ENCODE measurements around the gene GJA1. TPM values are rescaled to one million over a fixed set of nuclear protein-coding genes. Genes with fewer than 3 reads are reported as not detected.
"Not testable (repeated sequence)": the region's sequence is repeated elsewhere in the genome, so short reads cannot be mapped to it uniquely, and the experiment has no call there.

The GJA1 gene
- total RNA-seq, 1 donor from 2014 or later = 363 TPM

DNA sequence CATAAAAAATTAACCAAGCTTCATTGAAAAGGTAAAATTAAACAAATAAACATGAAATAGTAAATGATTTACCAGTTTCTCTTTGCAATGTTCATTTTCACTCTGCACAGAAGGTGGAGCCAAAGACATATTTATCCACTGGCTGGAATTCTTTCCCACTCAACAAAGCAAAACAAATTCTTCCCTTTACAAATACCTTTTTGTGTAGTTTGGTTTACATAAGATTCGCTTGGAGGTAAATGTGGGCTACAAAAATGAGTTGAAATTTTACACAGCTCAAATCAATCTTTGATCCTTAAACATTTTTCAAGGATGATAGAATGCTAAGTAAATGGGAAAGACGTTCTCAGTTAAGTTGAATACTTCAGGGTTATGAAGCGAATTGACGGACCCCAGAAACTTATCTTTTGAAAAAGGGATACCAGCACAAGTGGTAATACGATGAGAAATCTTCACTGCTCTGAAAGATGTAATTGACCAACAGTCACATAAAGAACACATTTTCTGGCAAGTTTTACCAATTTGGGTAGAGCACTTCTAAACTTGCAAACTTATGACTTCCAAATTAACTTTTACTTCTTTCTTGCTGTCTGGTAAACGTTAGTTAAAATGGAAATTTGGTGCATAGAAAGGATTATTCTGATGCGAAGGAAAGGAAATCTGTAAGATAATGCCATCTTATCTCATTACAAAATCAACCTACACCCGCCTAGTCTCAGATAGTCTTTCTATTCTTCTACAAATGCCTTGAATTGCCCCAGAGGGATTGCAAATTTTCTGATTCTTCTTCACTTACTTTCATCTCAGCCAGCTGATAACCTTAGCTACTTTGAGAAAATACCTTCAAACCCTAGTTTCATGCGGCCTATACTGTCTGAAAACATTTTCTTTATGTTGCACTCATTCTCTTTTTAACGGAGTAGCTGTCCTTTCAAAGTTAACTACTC is 4.7 kb upstream of the GJA1 start:
- H3K27ac Mint-ChIP-seq (ENCODE audit: unreplicated experiment) = peak overlapping the region; percentile 7
- H3K9me3 Mint-ChIP-seq (ENCODE audit: unreplicated experiment) = no peaks in the 10 kb centered on the region
- peak; percentile 54 for TF ChIP-seq CTCF (IDR thresholded peaks at IDR 0.05; ENCODE audit: unreplicated experiment)
- H3K27me3 Mint-ChIP-seq (ENCODE audit: unreplicated experiment) = peaks cover 3% of the 10 kb centered on the region
- H3K36me3 Mint-ChIP-seq (ENCODE audit: low read depth, unreplicated experiment) = no peaks in the 10 kb centered on the region
- no peak for DNase-seq (ENCODE audit: low spot score)
- peaks cover 19% of the 10 kb centered on the region for H3K4me1 Mint-ChIP-seq (ENCODE audit: unreplicated experiment)
- no peak overlapping the region for H3K4me3 Mint-ChIP-seq (ENCODE audit: unreplicated experiment)

GRCh38 chr6:121431776-121432175 is 3.7 kb upstream of the GJA1 start:
- not testable (repeated sequence) for H3K27ac Mint-ChIP-seq (ENCODE audit: unreplicated experiment); H3K36me3 Mint-ChIP-seq (ENCODE audit: low read depth, unreplicated experiment); H3K4me3 Mint-ChIP-seq (ENCODE audit: unreplicated experiment); H3K27me3 Mint-ChIP-seq (ENCODE audit: unreplicated experiment); H3K9me3 Mint-ChIP-seq (ENCODE audit: unreplicated experiment); DNase-seq (ENCODE audit: low spot score)
- H3K4me1 Mint-ChIP-seq (ENCODE audit: unreplicated experiment) = peaks cover 19% of the 10 kb centered on the region

DNA sequence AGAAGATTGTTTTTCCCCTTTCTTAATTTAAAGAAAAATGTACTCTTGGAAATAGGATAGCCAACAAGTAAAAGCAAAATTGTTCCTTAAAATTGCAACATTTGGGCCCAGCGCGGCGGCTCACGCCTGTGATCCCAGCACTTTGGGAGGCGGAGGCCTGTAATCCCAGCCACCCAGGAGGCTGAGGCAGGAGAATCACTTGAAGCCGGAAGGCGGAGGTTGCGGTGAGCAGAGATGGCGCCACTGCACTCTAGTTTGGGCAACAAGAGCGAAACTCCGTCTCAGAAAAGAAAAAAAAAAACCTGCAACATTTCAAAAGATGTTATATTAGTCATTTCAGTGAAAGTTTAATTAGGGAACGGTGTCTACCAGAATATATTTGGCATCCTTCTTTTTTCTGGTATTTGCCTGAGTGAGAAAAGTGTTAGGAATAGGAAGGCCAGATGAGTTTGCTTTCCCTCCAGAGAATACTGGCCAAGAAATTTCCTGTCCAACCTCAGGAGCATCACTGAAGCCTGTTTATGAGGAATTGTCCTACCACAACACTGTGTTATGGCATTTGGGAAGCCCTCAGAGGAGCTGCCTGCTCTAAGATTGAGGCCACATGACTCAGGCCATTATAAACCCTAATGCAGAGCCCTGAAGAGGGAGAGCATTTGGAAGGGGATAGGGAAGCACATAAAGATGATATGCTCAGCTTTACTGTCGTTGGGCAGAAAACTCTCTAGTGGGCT is 1.2 kb upstream of the GJA1 start:
- Mint-ChIP-seq H3K27me3 (ENCODE audit: unreplicated experiment) (peaks cover 6% of the 10 kb centered on the region), H3K4me1 (ENCODE audit: unreplicated experiment) (peaks cover 27% of the 10 kb centered on the region), H3K36me3 (ENCODE audit: low read depth, unreplicated experiment) (peaks cover 14% of the 10 kb centered on the region), H3K4me3 (ENCODE audit: unreplicated experiment) (no peak overlapping the region), H3K27ac (ENCODE audit: unreplicated experiment) (no peak overlapping the region), H3K9me3 (ENCODE audit: unreplicated experiment) (no peaks in the 10 kb centered on the region)
- DNase-seq (ENCODE audit: low spot score) = no peak
- no peak for TF ChIP-seq CTCF (IDR thresholded peaks at IDR 0.05; ENCODE audit: unreplicated experiment)

GRCh38 chr6:121436274-121436857 is 920 bp downstream of the GJA1 start:
- DNase-seq (ENCODE audit: low spot score) = no peak
- Mint-ChIP-seq H3K27me3 (ENCODE audit: unreplicated experiment) (peaks cover 6% of the 10 kb centered on the region), H3K9me3 (ENCODE audit: unreplicated experiment) (no peaks in the 10 kb centered on the region), H3K27ac (ENCODE audit: unreplicated experiment) (peak overlapping the region; percentile 81), H3K36me3 (ENCODE audit: low read depth, unreplicated experiment) (peaks cover 17% of the 10 kb centered on the region), H3K4me1 (ENCODE audit: unreplicated experiment) (peaks cover 28% of the 10 kb centered on the region), H3K4me3 (ENCODE audit: unreplicated experiment) (peak overlapping the region; percentile 96)
- no peak for TF ChIP-seq CTCF (IDR thresholded peaks at IDR 0.05; ENCODE audit: unreplicated experiment)

DNA sequence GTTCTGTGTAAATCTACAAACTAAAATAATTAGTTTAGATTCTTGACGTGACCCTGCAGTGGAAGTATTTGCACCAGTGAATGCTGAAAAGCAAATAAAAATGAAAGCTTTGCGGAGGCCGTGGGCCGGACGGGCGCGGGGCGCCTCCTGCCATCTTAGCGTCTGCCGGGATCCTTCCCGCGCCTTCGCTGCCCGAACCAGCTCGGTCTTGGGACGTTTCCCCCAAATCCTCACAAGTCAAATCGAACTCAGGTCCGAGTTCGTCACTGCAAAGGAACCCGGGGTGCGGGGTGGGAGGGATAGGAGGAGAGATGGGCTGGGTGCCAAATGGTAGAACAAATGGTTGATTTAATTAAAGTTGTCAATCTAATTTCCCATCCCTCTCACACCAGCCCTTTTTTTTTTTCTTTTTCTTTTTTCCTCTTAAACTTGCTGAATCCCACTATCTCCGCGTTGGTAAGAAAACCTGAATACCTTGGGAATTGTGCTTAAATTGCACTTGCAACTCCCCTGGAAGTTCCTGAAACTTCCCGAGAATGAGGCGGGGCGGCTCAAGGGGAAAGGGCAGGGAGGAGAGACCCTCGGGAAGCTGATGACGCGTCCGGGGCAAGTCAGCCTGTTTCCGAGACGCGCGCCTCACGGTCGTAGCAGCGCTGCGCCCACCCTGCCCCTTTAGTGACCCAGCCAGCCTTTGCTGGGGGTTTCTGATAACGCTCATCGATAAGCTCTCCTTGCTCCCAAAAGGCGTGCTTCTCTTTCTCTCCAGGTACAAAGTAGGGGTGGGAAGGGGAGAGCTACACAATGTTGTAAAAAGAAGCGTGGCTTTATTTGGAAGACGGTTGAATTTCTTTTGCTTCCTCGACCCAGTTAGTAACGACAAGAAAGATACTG is 1.8 kb downstream of the GJA1 start:
- Mint-ChIP-seq H3K4me1 (ENCODE audit: unreplicated experiment) (peaks cover 29% of the 10 kb centered on the region), H3K27ac (ENCODE audit: unreplicated experiment) (peak overlapping the region; percentile 81), H3K27me3 (ENCODE audit: unreplicated experiment) (peaks cover 6% of the 10 kb centered on the region), H3K9me3 (ENCODE audit: unreplicated experiment) (no peaks in the 10 kb centered on the region), H3K36me3 (ENCODE audit: low read depth, unreplicated experiment) (peaks cover 21% of the 10 kb centered on the region), H3K4me3 (ENCODE audit: unreplicated experiment) (peak overlapping the region; percentile 96)
- peak; percentile 60 for DNase-seq (ENCODE audit: low spot score)
- no peak for TF ChIP-seq CTCF (IDR thresholded peaks at IDR 0.05; ENCODE audit: unreplicated experiment)
